HG02798 (cell line): ENCODE results near the gene CLTC.
"Not testable (repeated sequence)": the region's sequence is repeated elsewhere in the genome, so short reads cannot be mapped to it uniquely, and the experiment has no call there.

Experiments
- ATAC-seq: cut with Tn5 transposase; IDR thresholded peaks from one replicate; pipeline ENCODE4 v1.9.1; 2021; ENCODE audit warnings: mild to moderate bottlenecking; ENCODE audit not compliant: unreplicated experiment, poor library complexity

Gene CLTC

DNA sequence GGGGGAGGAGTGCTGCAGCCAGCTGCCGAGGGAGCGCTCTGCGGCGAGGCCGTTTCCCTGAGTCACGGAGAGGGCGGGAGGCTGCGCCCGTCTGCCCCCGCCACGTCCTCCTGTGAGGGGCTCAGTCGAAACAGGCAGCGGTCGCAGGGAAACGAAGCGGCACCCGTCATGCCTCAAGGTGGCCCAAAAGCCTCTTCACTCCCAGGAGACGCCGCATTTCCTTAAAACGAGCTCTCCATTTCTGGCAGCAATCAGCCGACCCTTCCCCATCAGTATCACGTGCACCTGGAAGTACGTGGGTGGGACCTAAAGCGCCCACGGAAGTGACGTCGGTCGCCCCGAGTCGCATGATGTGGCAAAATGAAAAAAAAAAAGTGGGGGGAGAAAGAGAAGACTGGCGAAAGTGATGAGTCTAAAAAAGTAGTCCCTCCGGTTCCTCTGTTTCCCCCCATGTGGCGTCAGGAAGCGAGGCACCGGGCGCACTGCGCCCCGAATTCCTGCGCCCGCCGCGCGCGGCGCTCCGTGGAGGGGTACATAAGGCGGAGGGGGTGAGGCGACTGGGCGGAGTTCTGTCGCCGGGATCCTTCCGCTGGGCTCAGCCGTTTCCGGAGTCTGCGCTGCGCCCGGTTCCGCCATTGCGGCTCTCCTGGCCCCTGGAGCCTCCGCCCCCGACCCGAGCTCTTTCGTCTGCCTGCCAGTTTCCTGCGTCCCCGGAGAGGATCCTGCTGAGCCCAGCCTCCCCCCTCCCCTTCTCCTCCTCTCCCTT is at the start of gene CLTC:
CLTC (plus strand) TSS at position 598 of the 766 bp plus-strand sequence. CDS start 237 bp downstream, outside the sequence.
- ATAC-seq: peak; percentile 83

DNA sequence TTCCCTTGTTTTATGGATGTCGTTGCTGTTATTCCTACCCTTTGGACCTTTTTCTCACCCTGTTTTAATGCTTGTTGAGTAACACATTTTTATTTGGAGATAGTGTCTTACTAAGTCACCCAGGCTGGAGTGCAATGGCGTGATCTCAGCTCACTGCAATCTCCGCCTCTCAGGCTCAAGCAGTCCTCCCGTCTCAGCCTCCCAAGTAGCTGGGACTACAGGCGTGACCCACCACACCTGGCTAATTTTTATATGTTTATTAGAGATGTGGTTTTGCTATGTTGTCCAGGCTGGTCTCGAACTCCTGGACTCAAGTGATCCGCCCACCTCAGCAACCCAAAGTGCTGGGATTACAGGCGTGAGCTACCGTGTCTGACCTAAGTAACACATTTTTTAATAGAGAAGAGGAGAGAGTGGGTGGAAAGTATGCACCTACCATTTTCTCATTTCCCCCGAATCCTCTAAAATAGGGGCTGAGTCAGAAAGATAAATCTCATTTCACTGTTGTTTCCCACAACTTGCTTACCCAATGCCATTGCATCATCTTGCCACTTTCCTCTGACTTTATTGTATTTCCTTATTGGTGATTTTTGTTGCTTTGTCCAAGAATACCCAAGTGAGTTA is 47.3 kb upstream of the CLTC start:
- no peak for ATAC-seq

DNA sequence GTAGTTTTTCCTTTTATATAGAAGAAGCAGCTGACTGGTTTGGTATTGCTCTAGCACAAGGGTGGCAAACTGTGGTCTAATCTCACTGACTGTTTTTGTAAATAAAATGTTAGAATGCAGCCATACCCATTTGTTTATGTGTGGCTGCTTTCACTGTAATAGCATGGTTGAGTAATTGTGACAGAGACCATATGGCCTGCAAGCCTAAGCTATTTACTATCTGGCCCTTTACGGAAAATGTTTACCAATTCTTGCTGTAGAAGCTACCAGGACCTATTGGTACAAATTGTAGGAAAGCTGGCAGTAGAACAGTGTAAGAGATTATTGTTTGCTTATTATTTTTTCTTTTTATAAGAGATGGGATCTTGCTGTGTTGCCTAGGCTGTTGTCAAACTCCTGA is 35.5 kb upstream of the CLTC start:
- not testable (repeated sequence) for ATAC-seq

DNA sequence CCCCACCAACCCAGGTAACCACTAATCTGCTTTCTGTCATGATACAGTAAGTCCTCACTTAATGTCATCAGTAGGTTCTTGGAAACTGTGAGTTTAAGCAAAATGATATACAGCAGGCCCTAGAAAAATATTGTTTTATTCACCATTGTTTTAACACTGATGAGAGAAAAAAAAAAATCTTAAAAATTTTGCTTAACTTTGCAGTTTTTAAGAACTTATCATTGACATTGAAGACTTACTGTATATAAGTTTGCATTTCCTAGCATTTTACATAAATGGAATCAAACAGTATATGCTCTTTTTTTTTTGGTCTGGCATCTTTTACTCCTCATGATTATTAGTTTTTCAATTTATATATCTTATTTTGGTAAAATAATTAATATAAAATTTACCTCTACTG is 19.5 kb upstream of the CLTC start:
- ATAC-seq: no peak

DNA sequence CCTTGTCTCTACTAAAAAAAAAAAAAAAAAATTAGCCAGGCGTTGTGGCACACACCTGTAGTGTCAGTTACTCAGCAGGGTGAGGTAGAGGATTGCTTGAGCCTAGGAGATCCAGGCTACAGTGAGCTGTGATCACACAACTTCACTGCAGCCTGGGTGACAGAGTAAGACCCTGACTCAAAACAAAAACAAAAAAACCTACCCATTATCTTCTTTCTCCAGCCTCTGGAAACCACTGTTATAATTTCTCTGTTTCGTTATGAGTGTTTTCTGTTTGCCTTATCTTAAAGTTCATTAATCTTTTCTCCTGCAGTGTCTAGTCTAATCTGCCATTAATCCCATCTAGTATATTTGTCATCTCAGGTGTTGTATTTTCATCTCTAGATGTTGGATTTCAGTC is 18.6 kb upstream of the CLTC start:
- ATAC-seq: peak; percentile 46

DNA sequence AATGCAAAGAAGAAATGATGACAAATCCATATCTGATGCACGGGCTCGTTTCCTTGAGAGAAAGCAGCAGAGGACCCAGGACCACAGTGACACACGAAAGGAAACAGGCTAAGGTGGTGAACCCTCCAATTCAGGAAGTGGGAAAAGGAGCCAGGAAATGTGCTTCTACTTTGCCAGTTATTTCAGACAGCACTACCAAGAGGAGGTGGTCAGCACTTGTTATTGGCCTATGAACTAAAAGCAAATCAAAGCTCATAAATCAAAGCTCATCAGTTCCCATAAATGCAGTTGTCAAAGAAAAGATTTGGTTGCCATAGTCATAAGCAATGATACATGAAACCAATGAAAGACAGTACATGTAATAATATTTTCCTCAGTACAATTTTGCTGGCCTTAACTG is 12.6 kb upstream of the CLTC start:
- no peak for ATAC-seq

DNA sequence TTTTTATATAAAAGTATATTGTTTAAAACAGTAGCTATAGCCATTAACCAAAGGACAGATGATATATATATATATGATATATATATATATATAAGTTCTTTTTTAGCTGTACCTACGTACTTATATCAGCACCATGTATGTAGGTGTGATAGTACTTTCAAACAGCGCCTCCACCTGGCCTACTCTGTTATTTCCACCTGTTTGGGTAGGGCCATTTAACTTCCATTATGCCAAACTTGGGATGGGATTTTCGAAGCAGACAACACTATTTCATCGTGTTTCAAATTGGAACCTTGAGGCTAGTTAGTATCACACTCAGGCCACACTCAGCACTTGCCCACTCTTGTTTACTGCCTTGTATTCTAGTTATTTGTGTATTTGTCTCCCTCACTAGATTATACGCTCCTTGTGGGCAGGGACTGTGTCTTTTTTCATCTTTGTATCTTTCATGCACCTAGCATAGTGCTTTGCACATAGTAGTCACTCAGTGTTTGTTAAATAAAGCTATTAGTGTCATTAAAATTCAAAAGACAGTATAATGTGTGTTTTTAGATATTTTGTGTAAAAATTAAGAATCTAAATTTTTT is 11.8 kb upstream of the CLTC start:
- ATAC-seq: no peak

DNA sequence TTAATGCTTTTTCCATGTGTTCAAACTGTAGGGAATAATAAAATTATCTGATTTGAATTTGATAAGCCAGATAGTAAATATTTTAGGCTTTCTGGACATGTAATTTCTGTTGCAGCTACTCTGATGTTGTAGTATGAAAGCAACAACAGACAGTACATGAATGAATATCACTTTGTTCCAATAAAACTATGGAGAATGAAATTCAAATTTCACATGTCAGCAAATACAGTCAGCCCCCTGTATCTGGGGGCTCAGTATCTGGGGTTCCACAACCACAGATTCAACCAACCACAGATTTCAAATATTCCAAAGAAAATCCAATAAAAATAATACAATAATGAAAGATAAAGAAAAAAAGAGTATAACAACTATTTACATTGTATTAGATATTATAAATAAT is 8.2 kb upstream of the CLTC start:
- ATAC-seq: no peak

DNA sequence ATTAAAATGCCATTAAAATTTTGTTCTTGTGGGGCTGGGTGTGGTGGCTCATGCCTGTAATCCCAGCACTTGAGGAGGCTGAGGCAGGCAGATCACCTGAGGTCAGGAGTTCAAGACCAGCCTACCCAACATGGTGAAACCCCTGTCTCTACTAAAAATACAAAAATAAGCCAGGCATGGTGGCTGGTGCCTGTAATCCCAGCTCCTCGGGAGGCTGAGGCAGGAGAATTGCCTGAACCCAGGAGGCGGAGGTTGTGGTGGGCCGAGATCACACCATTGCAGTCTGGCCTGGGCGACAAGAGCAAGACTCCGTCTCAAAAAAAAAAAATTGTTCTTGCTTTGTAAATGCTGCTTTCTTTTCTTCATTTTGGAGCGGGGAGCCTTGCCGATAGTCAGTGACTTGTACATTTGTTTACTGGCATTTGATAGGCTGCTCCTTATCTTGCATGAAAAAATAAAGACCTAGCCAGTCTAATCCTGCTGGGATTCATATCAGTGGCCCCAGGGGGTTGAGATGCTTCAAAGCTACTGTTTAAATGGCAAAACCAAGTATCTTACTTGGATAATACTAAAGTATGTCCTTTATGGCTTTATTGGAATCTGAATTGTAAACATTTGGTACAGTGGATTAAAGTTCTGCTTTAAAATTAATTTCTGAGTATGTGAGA is 3.3 kb upstream of the CLTC start:
- ATAC-seq: no peak

DNA sequence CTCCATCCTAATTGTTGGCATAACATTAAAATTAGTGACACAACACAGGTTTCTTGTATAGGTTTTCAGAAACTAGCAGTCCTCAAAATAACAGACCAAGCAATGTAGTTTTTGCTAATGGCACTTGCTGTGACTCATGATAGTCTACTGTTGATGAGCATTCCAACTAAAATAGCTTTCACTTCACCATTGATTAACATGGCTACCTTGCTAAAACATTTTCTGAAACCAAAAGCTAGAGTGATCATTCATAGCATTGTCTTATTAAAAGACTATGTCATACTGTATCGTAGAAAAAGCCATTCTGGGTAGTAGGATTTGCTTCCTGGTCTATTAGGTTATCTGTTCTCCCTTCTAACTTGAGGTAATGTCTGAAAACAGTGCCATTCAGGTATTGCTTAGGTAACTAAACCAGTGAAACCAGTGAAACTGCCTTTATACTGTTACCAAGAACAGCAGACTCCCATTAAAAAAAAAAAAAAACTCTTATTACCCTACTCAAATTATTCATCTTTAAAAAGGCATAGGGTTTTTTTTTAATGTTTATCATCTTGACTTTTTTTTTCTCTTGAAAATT is 2.5 kb upstream of the CLTC start:
- no peak for ATAC-seq

DNA sequence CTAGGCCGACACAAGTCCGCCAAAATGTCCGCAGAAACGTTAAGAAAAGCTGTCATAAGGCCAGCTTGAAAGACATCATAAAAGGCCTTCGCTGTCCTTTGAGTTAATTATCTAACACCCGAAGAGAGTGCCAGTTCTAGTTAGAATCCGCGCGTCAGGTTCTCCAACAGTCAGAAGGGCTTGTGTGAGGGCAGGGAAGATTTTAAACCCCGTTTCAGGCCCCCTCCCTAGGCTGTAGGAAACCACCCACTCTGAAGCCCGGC is 729 bp upstream of the CLTC start:
- ATAC-seq: no peak

DNA sequence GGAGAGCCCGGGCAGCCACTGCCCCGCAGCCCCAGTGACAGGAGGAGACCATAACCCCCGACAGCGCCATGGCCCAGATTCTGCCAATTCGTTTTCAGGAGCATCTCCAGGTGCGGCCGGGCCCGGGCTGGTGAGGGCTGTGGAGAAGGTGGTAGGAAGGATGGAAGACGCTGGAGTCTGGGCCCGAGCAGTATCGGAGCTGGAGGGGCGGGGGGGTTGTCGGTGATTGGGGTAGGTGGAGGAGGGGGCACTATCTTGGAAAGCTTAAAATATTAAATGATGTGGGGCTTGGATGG is 317 bp downstream of the CLTC start:
- ATAC-seq: no peak

DNA sequence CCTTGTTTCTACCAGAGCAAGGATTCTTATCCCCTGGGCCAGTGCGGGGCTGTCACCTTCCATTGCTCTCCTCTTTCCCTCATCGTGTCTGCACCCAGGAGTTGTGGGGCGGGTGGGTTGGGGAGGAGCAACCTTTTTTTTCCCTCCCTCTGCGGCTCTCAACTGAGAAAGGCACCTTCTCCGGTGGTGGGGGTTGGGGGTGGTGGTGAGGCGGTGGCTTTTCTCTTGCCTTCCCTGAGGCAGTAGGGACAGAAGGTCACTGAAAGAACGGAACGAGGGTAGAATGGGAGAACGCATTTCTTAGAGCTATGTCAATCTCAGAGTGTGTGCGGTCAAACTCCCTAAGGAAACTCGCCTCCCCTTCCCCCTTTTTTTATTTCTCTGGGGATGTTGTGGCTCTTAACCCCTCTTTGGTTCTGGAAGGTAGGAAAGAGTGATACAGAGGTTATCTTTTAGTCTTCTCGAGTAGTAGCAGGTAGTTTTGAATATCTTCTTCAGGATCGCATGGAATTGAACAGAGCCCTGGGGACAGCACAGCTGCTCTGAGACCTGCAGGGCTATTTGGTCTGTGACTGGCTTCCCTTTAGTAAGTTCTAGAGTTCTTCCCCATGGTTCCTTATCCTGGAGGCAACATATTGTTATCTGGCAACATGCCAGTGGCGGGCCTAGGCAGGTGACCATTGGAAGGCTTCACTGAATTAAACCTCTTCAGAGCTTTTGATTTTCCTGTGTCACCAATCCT is 994 bp downstream of the CLTC start:
- ATAC-seq: peak; percentile 10

DNA sequence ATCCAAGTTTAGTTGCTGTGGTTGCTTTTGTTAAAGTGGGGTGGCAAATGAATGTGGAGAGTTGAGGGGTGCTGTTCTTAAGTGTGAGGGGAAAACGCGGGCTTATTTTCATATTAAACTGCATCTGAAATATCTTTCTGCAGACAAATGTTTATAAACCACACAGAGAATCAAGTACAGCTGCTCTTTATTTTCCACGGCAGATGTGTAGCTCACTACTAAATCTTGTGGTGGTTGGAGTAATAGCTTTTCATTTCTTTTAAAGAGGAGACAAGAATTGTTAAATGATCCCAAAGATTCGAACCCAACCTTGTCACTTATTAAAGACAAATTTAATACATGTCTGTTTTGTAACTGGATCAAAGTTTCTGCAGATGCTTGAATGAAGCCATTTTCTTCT is 2.1 kb downstream of the CLTC start:
- ATAC-seq: no peak

DNA sequence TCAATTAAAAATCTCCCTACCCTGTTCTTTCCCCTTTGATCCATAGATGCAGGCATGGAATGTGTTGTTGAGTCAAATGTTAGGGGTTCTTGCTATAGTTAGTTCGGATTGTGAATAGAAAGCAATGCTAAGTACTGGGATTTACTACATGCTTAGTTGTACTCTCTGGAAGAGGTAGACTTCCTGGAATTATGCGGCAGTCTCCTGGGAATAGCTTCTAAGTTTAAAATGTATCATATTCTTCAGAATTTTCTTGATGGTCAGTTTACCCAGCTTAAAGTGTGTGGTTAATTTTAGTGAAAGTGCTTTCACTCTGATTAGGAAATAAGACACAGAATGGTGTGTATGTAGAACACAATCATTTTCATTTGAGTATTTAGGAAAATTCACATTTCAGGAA is 3.5 kb downstream of the CLTC start:
- no peak for ATAC-seq

DNA sequence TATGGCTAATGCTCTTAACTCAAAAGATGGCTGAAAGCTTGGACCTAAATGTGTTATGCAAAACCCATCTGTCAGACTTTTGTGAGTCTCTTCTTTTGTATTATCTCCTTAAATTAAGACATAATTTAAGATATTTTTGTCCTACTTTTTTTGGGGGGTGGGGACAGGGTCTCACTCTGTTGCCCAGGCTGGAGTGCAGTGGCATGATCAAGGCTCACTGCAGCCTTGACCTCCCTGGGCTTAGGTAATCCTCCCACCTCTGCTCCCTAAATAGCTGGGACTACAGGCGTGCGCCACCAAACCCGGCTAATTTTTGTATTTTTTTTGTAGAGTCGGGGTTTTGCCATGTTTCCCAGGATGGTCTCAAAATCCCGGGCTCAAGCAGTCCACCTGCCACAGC is 7.1 kb downstream of the CLTC start:
- no peak for ATAC-seq

DNA sequence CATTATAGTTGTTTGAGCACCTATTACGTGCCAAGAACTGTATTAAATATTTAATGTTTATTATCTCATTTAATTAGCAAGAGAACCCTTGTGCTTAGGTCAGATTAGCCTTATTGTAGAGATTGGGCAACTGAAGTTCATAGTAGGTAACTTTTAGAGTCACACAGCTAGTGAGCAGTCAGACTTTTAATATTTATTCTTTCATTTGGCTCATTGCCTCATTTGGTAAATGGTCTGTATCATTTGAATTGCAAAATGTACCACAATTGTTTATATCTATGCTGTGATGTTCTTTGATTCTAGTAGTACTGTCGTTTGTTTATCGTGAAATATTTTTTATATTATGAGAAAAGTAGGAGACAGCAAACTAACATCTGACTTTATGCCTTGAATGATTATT is 7.6 kb downstream of the CLTC start:
- ATAC-seq: no peak

DNA sequence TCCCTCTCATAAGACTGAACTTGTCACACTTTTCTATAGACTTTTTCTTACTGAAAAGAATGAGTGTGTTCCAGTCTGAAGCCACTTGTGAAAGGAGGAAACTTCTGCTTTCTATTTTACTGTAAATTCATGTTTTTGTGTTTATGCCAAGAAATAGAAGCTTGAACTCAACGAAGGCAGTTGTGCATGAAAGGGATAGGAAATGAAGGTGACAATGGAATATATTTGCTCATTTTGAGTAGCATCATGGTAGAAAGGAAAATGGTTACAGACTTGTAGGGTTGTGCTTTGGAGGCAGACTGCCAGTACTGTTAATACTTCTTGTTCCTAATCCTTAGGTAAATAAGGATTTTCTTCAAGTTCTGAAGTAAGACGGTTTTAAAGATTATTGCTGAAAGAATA is 8.1 kb downstream of the CLTC start:
- ATAC-seq: no peak

DNA sequence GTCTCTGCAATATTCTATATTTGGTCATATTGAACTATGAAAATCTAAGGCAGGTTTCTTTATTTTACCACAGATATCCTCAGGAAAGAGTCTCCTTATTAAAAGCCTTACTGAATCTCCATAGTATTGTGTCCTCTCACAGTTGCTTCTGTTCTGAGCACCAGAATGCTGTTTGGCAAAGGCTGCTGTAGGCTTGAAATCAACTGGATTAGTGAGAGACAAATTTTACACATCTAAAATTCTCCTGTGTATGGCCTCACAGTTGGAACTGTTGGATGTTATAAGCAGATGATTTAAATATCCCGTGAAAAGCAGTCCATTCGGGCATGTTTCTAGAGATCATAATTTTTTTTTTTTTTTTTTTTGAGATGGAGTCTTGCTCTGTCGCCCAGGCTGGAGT is 9.5 kb downstream of the CLTC start:
- no peak for ATAC-seq

DNA sequence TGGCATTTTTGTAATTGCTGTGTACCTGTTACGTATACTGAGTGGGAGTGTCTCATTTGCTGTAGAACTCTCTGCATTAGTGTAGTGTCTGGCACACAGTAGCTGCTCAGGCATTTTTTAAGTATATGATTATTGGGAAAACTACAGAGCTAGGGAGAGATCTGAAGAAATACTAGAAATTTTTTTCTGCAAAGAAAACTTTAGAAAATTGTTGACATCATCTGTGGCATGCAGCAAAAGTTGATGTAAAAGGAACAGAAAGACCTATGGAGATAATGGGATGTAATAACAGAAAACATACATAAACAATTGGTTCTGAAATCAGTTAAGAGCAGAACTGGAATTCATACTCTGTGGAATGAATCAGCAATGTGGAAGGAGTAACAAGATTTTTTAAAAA is 11.6 kb downstream of the CLTC start:
- no peak for ATAC-seq

DNA sequence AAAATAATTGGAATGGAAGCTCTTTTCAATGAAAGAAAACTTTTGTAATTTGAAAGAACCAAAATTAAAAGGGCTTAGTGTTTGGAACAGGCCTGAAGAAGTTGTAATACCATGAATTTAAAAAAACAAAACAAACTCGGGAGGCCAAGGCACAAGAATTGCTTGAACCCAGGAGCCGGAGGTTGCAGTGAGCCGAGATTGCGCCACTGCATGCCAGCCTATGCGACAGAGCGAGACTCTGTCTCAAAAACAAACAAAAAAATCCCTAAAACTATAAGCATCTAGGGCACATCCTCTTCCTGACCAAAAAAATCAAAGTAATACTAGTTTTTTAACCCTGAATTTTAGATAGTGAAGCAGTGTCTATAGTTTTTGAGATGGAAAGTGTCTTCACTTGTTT is 12.7 kb downstream of the CLTC start:
- ATAC-seq: no peak
